TTC549 (cell line): ENCODE data around the gene NPIPB6.
"Not testable (repeated sequence)": the region's sequence is repeated elsewhere in the genome, so short reads cannot be mapped to it uniquely, and the experiment has no call there.

ENCODE experiments used
- FAIRE-seq: peaks from 2 replicates; lab custom pipeline; 2012; peaks lifted over from hg19 to GRCh38; lab: Jason Lieb, UNC

The NPIPB6 gene

GRCh38 chr16:28363408-28363807 lies at the start of gene NPIPB6:
Gene NPIPB6, minus strand, starts transcription at chr16:28363508. Its CDS starts 686 bp downstream, at chr16:28362822.
- FAIRE-seq = not testable (repeated sequence)

- FAIRE-seq = peak; percentile 63
Observed at GRCh38 chr16:28403220-28404072, 40.1 kb upstream of the NPIPB6 start, which contains the start of gene EIF3CL. Gene EIF3CL, minus strand, starts transcription at chr16:28403841. Its CDS starts 223 bp downstream, at chr16:28403618.

- FAIRE-seq = not testable (repeated sequence)
Observed at GRCh38 chr16:28392054-28392453, 28.7 kb upstream of the NPIPB6 start.

- not testable (repeated sequence) for FAIRE-seq
Observed at GRCh38 chr16:28382177-28382867, 19.0 kb upstream of the NPIPB6 start.

- not testable (repeated sequence) for FAIRE-seq
Observed at GRCh38 chr16:28377822-28378221, 14.5 kb upstream of the NPIPB6 start.

GRCh38 chr16:28377108-28377625 lies 13.9 kb upstream of the NPIPB6 start:
- not testable (repeated sequence) for FAIRE-seq

GRCh38 chr16:28375115-28375514 lies 11.8 kb upstream of the NPIPB6 start:
- FAIRE-seq = not testable (repeated sequence)

GRCh38 chr16:28374281-28374680 lies 11.0 kb upstream of the NPIPB6 start:
- FAIRE-seq = not testable (repeated sequence)

- not testable (repeated sequence) for FAIRE-seq
Observed at GRCh38 chr16:28367926-28368325, 4.6 kb upstream of the NPIPB6 start.

- not testable (repeated sequence) for FAIRE-seq
Observed at GRCh38 chr16:28364268-28365173, 1.2 kb upstream of the NPIPB6 start.

GRCh38 chr16:28362600-28362999 lies 708 bp downstream of the NPIPB6 start:
- not testable (repeated sequence) for FAIRE-seq

GRCh38 chr16:28338230-28338629 lies 25.1 kb downstream of the NPIPB6 start:
- FAIRE-seq = not testable (repeated sequence)

GRCh38 chr16:28336940-28337710 lies 26.2 kb downstream of the NPIPB6 start:
- not testable (repeated sequence) for FAIRE-seq

- FAIRE-seq = not testable (repeated sequence)
Observed at GRCh38 chr16:28335678-28336077, 27.6 kb downstream of the NPIPB6 start.

- not testable (repeated sequence) for FAIRE-seq
Observed at GRCh38 chr16:28332632-28333031, 30.7 kb downstream of the NPIPB6 start.

GRCh38 chr16:28330981-28331380 lies 32.3 kb downstream of the NPIPB6 start:
- FAIRE-seq = not testable (repeated sequence)

GRCh38 chr16:28330232-28330631 lies 33.1 kb downstream of the NPIPB6 start:
- not testable (repeated sequence) for FAIRE-seq

- FAIRE-seq = no peak
Observed at GRCh38 chr16:28326881-28327610, 36.3 kb downstream of the NPIPB6 start.

GRCh38 chr16:28324887-28325279 lies 38.4 kb downstream of the NPIPB6 start:
- no peak for FAIRE-seq

- FAIRE-seq = no peak
Observed at GRCh38 chr16:28324235-28324886, 38.9 kb downstream of the NPIPB6 start.
